ENCODE results near the gene CSTB.

The CSTB gene

DNA sequence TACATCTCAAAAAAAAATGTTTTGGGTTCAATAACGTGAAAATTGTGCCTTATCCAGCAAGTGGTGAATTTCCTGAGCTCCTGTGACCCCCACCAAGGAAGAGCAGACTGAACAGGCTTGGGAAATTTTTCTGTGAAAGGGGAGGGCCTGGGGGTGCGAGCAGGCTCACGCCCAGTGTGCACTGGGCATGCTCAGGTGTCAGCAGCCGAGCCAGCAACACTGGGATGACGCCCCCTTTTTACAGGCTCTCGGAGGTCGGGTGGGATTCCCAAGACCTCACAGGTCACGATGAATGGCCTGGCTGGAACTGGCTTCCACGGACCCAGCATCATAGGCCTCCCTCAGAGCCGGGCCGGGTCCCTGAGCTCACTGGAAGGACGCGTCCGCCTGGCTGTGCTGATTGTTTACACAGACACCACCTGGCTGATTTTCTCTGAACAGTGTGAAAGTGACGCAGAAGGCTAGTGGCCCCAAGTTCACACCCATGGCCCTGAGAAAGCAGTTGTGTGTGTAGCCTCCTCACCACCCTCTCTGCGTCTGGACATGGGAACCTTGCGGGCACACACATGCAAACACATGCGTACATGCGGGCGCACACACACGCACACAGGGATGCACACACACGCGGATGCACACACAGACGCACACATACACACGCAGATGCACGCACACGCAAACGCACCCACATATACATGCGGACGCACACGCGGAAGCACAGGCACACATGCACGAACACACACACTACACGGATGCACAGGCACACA lies 9.2 kb downstream of the CSTB start:
- no peak for DNase-seq
- H3K36me3 Mint-ChIP-seq (ENCODE audit: low read depth): peaks cover 12% of the 10 kb centered on the region
- H3K27ac Mint-ChIP-seq: peak overlapping the region; percentile 87
- no peak overlapping the region for H3K4me3 Mint-ChIP-seq
- no peak for TF ChIP-seq CTCF (IDR thresholded peaks at IDR 0.05)
- no peaks in the 10 kb centered on the region for H3K9me3 Mint-ChIP-seq
- H3K27me3 Mint-ChIP-seq (ENCODE audit: low read depth, poor library complexity): no peaks in the 10 kb centered on the region
- peaks cover 43% of the 10 kb centered on the region for H3K4me1 Mint-ChIP-seq

- Mint-ChIP-seq H3K9me3 (no peaks in the 10 kb centered on the region), H3K4me1 (peaks cover 31% of the 10 kb centered on the region), H3K27ac (peak overlapping the region; percentile 57), H3K4me3 (no peak overlapping the region), H3K36me3 (ENCODE audit: low read depth) (peaks cover 7% of the 10 kb centered on the region), H3K27me3 (ENCODE audit: low read depth, poor library complexity) (no peaks in the 10 kb centered on the region)
- DNase-seq: no peak
- no peak for TF ChIP-seq CTCF (IDR thresholded peaks at IDR 0.05)
Measured at GRCh38 chr21:43764576-43765495, 11.3 kb downstream of the CSTB start.

GRCh38 chr21:43763901-43764523 lies 12.1 kb downstream of the CSTB start:
- no peak for TF ChIP-seq CTCF (IDR thresholded peaks at IDR 0.05)
- no peak for DNase-seq
- Mint-ChIP-seq H3K4me1 (peaks cover 29% of the 10 kb centered on the region), H3K27me3 (ENCODE audit: low read depth, poor library complexity) (no peaks in the 10 kb centered on the region), H3K36me3 (ENCODE audit: low read depth) (peaks cover 7% of the 10 kb centered on the region), H3K4me3 (no peak overlapping the region), H3K27ac (no peak overlapping the region), H3K9me3 (no peaks in the 10 kb centered on the region)

- H3K36me3 Mint-ChIP-seq (ENCODE audit: low read depth): peaks cover 7% of the 10 kb centered on the region
- H3K27me3 Mint-ChIP-seq (ENCODE audit: low read depth, poor library complexity): no peaks in the 10 kb centered on the region
- no peak for TF ChIP-seq CTCF (IDR thresholded peaks at IDR 0.05)
- H3K4me3 Mint-ChIP-seq: no peak overlapping the region
- no peak for DNase-seq
- peaks cover 29% of the 10 kb centered on the region for H3K4me1 Mint-ChIP-seq
- H3K9me3 Mint-ChIP-seq: no peaks in the 10 kb centered on the region
- H3K27ac Mint-ChIP-seq: no peak overlapping the region
Measured at GRCh38 chr21:43762303-43763128, 13.6 kb downstream of the CSTB start.

DNA sequence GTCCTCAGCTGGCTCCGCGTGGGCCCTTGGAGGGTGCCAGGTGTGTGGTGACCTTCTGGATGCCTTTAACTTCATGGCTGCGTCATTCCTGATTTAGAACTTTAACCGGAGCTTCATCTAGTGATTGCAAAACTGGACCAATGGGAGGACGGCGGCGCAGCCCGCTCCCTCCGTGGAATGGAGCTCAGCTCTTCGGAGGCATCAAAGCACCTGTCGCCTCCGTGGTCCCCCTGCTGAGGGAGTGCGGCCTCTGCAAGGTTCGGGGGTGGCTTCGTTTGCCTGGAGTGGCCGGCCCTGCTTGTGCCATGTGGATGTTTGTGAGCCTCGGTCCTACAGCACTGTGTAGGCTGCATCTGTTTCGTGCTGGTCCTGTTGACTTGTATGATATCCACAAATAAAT lies 14.2 kb downstream of the CSTB start:
- no peaks in the 10 kb centered on the region for H3K9me3 Mint-ChIP-seq
- TF ChIP-seq CTCF (IDR thresholded peaks at IDR 0.05): no peak
- H3K4me1 Mint-ChIP-seq: peaks cover 24% of the 10 kb centered on the region
- no peak overlapping the region for H3K27ac Mint-ChIP-seq
- H3K36me3 Mint-ChIP-seq (ENCODE audit: low read depth): peaks cover 7% of the 10 kb centered on the region
- H3K4me3 Mint-ChIP-seq: no peak overlapping the region
- no peak for DNase-seq
- H3K27me3 Mint-ChIP-seq (ENCODE audit: low read depth, poor library complexity): no peaks in the 10 kb centered on the region
